ENCODE results near the gene CDC42EP4.
A peak's percentile ranks its signal among the peaks of the same experiment; 100 is the strongest.

Gene CDC42EP4

GRCh38 chr17:73304971-73305812 lies 6.6 kb downstream of the CDC42EP4 start:
- ATAC-seq: no peak
- Mint-ChIP-seq H3K27ac (no peak overlapping the region), H3K4me1 (peaks cover 7% of the 10 kb centered on the region), H3K36me3 (ENCODE audit: low read depth) (no peaks in the 10 kb centered on the region), H3K4me3 (no peak overlapping the region), H3K9me3 (no peaks in the 10 kb centered on the region), H3K27me3 (peaks cover 9% of the 10 kb centered on the region)
- DNase-seq: no peak

- Mint-ChIP-seq H3K27ac (no peak overlapping the region), H3K4me3 (no peak overlapping the region), H3K4me1 (peaks cover 2% of the 10 kb centered on the region), H3K36me3 (ENCODE audit: low read depth) (no peaks in the 10 kb centered on the region), H3K27me3 (peaks cover 9% of the 10 kb centered on the region), H3K9me3 (no peaks in the 10 kb centered on the region)
- DNase-seq (no peak), ATAC-seq (no peak)
Measured at GRCh38 chr17:73304438-73304837, 7.4 kb downstream of the CDC42EP4 start.

GRCh38 chr17:73302189-73302588 lies 9.6 kb downstream of the CDC42EP4 start:
- no peaks in the 10 kb centered on the region for H3K4me1 Mint-ChIP-seq
- no peak overlapping the region for H3K27ac Mint-ChIP-seq
- H3K9me3 Mint-ChIP-seq: no peaks in the 10 kb centered on the region
- H3K27me3 Mint-ChIP-seq: peaks cover 8% of the 10 kb centered on the region
- no peaks in the 10 kb centered on the region for H3K36me3 Mint-ChIP-seq (ENCODE audit: low read depth)
- H3K4me3 Mint-ChIP-seq: no peak overlapping the region
- ATAC-seq: no peak
- no peak for DNase-seq

GRCh38 chr17:73301369-73301768 lies 10.4 kb downstream of the CDC42EP4 start:
- H3K4me1 Mint-ChIP-seq: no peaks in the 10 kb centered on the region
- H3K27me3 Mint-ChIP-seq: peaks cover 8% of the 10 kb centered on the region
- H3K36me3 Mint-ChIP-seq (ENCODE audit: low read depth): no peaks in the 10 kb centered on the region
- no peak for DNase-seq
- no peaks in the 10 kb centered on the region for H3K9me3 Mint-ChIP-seq
- ATAC-seq: no peak
- H3K4me3 Mint-ChIP-seq: no peak overlapping the region
- H3K27ac Mint-ChIP-seq: no peak overlapping the region

- Mint-ChIP-seq H3K36me3 (ENCODE audit: low read depth) (no peaks in the 10 kb centered on the region), H3K27ac (no peak overlapping the region), H3K4me3 (no peak overlapping the region), H3K4me1 (no peaks in the 10 kb centered on the region), H3K9me3 (no peaks in the 10 kb centered on the region), H3K27me3 (peaks cover 6% of the 10 kb centered on the region)
- no peak for DNase-seq
- ATAC-seq: no peak
Measured at GRCh38 chr17:73300392-73300791, 11.4 kb downstream of the CDC42EP4 start.

- Mint-ChIP-seq H3K27ac (no peak overlapping the region), H3K4me1 (no peaks in the 10 kb centered on the region), H3K4me3 (no peak overlapping the region), H3K27me3 (peaks cover 2% of the 10 kb centered on the region), H3K36me3 (ENCODE audit: low read depth) (no peaks in the 10 kb centered on the region), H3K9me3 (no peaks in the 10 kb centered on the region)
- DNase-seq: no peak
- peak; percentile 28 for ATAC-seq
Measured at GRCh38 chr17:73297934-73298861, 13.6 kb downstream of the CDC42EP4 start.

GRCh38 chr17:73293480-73293911 lies 18.3 kb downstream of the CDC42EP4 start:
- Mint-ChIP-seq H3K27me3 (peaks cover 4% of the 10 kb centered on the region), H3K4me3 (no peak overlapping the region), H3K27ac (no peak overlapping the region), H3K9me3 (no peaks in the 10 kb centered on the region), H3K4me1 (peaks cover 20% of the 10 kb centered on the region), H3K36me3 (ENCODE audit: low read depth) (no peaks in the 10 kb centered on the region)
- ATAC-seq (no peak), DNase-seq (no peak)

GRCh38 chr17:73293031-73293430 lies 18.8 kb downstream of the CDC42EP4 start:
- Mint-ChIP-seq H3K4me3 (no peak overlapping the region), H3K27me3 (peaks cover 3% of the 10 kb centered on the region), H3K27ac (no peak overlapping the region), H3K4me1 (peaks cover 20% of the 10 kb centered on the region), H3K9me3 (no peaks in the 10 kb centered on the region), H3K36me3 (ENCODE audit: low read depth) (no peaks in the 10 kb centered on the region)
- ATAC-seq (no peak), DNase-seq (no peak)

- ATAC-seq (no peak), DNase-seq (no peak)
- no peaks in the 10 kb centered on the region for H3K36me3 Mint-ChIP-seq (ENCODE audit: low read depth)
- no peak overlapping the region for H3K4me3 Mint-ChIP-seq
- no peaks in the 10 kb centered on the region for H3K9me3 Mint-ChIP-seq
- no peak overlapping the region for H3K27ac Mint-ChIP-seq
- H3K27me3 Mint-ChIP-seq: peaks cover 2% of the 10 kb centered on the region
- H3K4me1 Mint-ChIP-seq: peaks cover 20% of the 10 kb centered on the region
Measured at GRCh38 chr17:73292031-73292531, 19.7 kb downstream of the CDC42EP4 start.

GRCh38 chr17:73291260-73291801 lies 20.5 kb downstream of the CDC42EP4 start:
- DNase-seq (no peak), ATAC-seq (peak; percentile 44)
- Mint-ChIP-seq H3K4me3 (no peak overlapping the region), H3K4me1 (peaks cover 20% of the 10 kb centered on the region), H3K27me3 (peaks cover 2% of the 10 kb centered on the region), H3K27ac (no peak overlapping the region), H3K36me3 (ENCODE audit: low read depth) (no peaks in the 10 kb centered on the region), H3K9me3 (no peaks in the 10 kb centered on the region)

- Mint-ChIP-seq H3K36me3 (ENCODE audit: low read depth) (no peaks in the 10 kb centered on the region), H3K4me3 (no peak overlapping the region), H3K9me3 (no peaks in the 10 kb centered on the region), H3K4me1 (peaks cover 20% of the 10 kb centered on the region), H3K27me3 (peaks cover 2% of the 10 kb centered on the region), H3K27ac (no peak overlapping the region)
- ATAC-seq (no peak), DNase-seq (no peak)
Measured at GRCh38 chr17:73290399-73291259, 21.2 kb downstream of the CDC42EP4 start.

- H3K27me3 Mint-ChIP-seq: peaks cover 2% of the 10 kb centered on the region
- no peaks in the 10 kb centered on the region for H3K9me3 Mint-ChIP-seq
- no peak overlapping the region for H3K4me3 Mint-ChIP-seq
- H3K27ac Mint-ChIP-seq: no peak overlapping the region
- H3K36me3 Mint-ChIP-seq (ENCODE audit: low read depth): no peaks in the 10 kb centered on the region
- no peak for ATAC-seq
- peaks cover 20% of the 10 kb centered on the region for H3K4me1 Mint-ChIP-seq
- DNase-seq: no peak
Measured at GRCh38 chr17:73289549-73290254, 22.1 kb downstream of the CDC42EP4 start.

GRCh38 chr17:73288534-73289302 lies 23.1 kb downstream of the CDC42EP4 start:
- H3K4me1 Mint-ChIP-seq: peaks cover 20% of the 10 kb centered on the region
- H3K27me3 Mint-ChIP-seq: peaks cover 2% of the 10 kb centered on the region
- H3K27ac Mint-ChIP-seq: no peak overlapping the region
- DNase-seq: no peak
- H3K36me3 Mint-ChIP-seq (ENCODE audit: low read depth): no peaks in the 10 kb centered on the region
- H3K9me3 Mint-ChIP-seq: no peaks in the 10 kb centered on the region
- H3K4me3 Mint-ChIP-seq: no peak overlapping the region
- ATAC-seq: no peak
